ENCODE measurements around the gene MALAT1. TPM values are rescaled to one million over a fixed set of nuclear protein-coding genes. Genes with fewer than 3 reads are reported as not detected.

Gene MALAT1
- total and polyA plus RNA-seq, 2 of the 13 experiments (the other 11 are each of a cell fraction or from before 2014, with no cell fraction given), result 143 to 1,237 TPM

DNA sequence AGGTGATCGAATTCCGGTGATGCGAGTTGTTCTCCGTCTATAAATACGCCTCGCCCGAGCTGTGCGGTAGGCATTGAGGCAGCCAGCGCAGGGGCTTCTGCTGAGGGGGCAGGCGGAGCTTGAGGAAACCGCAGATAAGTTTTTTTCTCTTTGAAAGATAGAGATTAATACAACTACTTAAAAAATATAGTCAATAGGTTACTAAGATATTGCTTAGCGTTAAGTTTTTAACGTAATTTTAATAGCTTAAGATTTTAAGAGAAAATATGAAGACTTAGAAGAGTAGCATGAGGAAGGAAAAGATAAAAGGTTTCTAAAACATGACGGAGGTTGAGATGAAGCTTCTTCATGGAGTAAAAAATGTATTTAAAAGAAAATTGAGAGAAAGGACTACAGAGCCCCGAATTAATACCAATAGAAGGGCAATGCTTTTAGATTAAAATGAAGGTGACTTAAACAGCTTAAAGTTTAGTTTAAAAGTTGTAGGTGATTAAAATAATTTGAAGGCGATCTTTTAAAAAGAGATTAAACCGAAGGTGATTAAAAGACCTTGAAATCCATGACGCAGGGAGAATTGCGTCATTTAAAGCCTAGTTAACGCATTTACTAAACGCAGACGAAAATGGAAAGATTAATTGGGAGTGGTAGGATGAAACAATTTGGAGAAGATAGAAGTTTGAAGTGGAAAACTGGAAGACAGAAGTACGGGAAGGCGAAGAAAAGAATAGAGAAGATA lies at the start of gene MALAT1 (continued):
- TF ChIP-seq, protein P1, sequence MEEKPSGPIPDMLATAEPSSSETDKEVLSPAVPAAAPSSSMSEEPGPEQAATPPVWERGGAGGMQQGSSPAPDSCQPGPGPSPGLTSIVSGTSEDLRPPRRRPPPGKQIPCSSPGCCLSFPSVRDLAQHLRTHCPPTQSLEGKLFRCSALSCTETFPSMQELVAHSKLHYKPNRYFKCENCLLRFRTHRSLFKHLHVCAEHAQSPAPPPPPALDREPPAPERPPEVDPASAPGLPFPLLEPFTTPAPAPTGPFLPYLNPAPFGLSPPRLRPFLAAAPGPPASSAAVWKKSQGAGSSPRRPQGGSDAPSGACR (CRISPR knock-in tag; IDR thresholded peaks at IDR 0.05), result no peak
- no peak for TF ChIP-seq ZNF850 (CRISPR knock-in tag; conservative IDR thresholded peaks at IDR 0.05)
- TF ChIP-seq FIP1L1 (IDR thresholded peaks at IDR 0.05; ENCODE audit: borderline replicate concordance, insufficient read depth, low read depth, low read length), result no peak
- TF ChIP-seq ZNF775 (CRISPR knock-in tag; IDR thresholded peaks at IDR 0.05; ENCODE audit: borderline replicate concordance), result no peak
- TF ChIP-seq ZNF543 (CRISPR knock-in tag; IDR thresholded peaks at IDR 0.05), result peak; percentile 18; the same call in 1 of the 2 replicates
- TF ChIP-seq ZNF317 (CRISPR knock-in tag; IDR thresholded peaks at IDR 0.05), result no peak
- TF ChIP-seq ZNF234 (CRISPR knock-in tag; conservative IDR thresholded peaks at IDR 0.05), result no peak
- peak; percentile 57; the same call in 1 of the 2 replicates for TF ChIP-seq ZSCAN31 (CRISPR knock-in tag; IDR thresholded peaks at IDR 0.05; ENCODE audit: low read depth)
- TF ChIP-seq NFATC3 (CRISPR knock-in tag; IDR thresholded peaks at IDR 0.05), result no peak
- peak; percentile 52; the same call in 1 of the 2 replicates for TF ChIP-seq MYNN (CRISPR knock-in tag; IDR thresholded peaks at IDR 0.05; ENCODE audit: low read depth)
- TF ChIP-seq KLF11 (CRISPR knock-in tag; IDR thresholded peaks at IDR 0.05), result peak; percentile 70; the same call in 1 of the 2 replicates
- no peak for TF ChIP-seq ZSCAN29 (CRISPR knock-in tag; conservative IDR thresholded peaks at IDR 0.05)
- TF ChIP-seq KDM5A (IDR thresholded peaks at IDR 0.05; ENCODE audit: borderline replicate concordance, low read length), result peak; percentile 63
- no peak for TF ChIP-seq NFE2 (CRISPR knock-in tag; IDR thresholded peaks at IDR 0.05)
- peak; percentile 80; the same call in 1 of the 2 replicates for TF ChIP-seq TARDBP (CRISPR knock-in tag; IDR thresholded peaks at IDR 0.05)
- TF ChIP-seq, protein P2, sequence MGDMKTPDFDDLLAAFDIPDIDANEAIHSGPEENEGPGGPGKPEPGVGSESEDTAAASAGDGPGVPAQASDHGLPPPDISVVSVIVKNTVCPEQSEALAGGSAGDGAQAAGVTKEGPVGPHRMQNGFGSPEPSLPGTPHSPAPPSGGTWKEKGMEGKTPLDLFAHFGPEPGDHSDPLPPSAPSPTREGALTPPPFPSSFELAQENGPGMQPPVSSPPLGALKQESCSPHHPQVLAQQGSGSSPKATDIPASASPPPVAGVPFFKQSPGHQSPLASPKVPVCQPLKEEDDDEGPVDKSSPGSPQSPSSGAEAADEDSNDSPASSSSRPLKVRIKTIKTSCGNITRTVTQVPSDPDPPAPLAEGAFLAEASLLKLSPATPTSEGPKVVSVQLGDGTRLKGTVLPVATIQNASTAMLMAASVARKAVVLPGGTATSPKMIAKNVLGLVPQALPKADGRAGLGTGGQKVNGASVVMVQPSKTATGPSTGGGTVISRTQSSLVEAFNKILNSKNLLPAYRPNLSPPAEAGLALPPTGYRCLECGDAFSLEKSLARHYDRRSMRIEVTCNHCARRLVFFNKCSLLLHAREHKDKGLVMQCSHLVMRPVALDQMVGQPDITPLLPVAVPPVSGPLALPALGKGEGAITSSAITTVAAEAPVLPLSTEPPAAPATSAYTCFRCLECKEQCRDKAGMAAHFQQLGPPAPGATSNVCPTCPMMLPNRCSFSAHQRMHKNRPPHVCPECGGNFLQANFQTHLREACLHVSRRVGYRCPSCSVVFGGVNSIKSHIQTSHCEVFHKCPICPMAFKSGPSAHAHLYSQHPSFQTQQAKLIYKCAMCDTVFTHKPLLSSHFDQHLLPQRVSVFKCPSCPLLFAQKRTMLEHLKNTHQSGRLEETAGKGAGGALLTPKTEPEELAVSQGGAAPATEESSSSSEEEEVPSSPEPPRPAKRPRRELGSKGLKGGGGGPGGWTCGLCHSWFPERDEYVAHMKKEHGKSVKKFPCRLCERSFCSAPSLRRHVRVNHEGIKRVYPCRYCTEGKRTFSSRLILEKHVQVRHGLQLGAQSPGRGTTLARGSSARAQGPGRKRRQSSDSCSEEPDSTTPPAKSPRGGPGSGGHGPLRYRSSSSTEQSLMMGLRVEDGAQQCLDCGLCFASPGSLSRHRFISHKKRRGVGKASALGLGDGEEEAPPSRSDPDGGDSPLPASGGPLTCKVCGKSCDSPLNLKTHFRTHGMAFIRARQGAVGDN (CRISPR knock-in tag; IDR thresholded peaks at IDR 0.05), result no peak; the same call in 1 of the 2 replicates
- no peak for TF ChIP-seq GLMP (CRISPR knock-in tag; IDR thresholded peaks at IDR 0.05; ENCODE audit: borderline replicate concordance)
- TF ChIP-seq MLXIP (CRISPR knock-in tag; IDR thresholded peaks at IDR 0.05; ENCODE audit: borderline replicate concordance), result peak; percentile 40; the same call in 1 of the 2 replicates
- TF ChIP-seq ZNF772 (CRISPR knock-in tag; IDR thresholded peaks at IDR 0.05), result peak; percentile 32; the same call in 1 of the 2 replicates
- peak; percentile 62 for TF ChIP-seq XBP1 (CRISPR knock-in tag; IDR thresholded peaks at IDR 0.05)
- TF ChIP-seq GPN1 (CRISPR knock-in tag; IDR thresholded peaks at IDR 0.05; ENCODE audit: borderline replicate concordance), result no peak

All from HepG2 (cell line).